ENCODE data around the gene ZCCHC2. TPM values are rescaled to one million over a fixed set of nuclear protein-coding genes. Genes with fewer than 3 reads are reported as not detected.
A peak's percentile ranks its signal among the peaks of the same experiment; 100 is the strongest.

ZCCHC2 gene
- total RNA-seq, 1 experiment from 2014 or later: 43.5 TPM

DNA sequence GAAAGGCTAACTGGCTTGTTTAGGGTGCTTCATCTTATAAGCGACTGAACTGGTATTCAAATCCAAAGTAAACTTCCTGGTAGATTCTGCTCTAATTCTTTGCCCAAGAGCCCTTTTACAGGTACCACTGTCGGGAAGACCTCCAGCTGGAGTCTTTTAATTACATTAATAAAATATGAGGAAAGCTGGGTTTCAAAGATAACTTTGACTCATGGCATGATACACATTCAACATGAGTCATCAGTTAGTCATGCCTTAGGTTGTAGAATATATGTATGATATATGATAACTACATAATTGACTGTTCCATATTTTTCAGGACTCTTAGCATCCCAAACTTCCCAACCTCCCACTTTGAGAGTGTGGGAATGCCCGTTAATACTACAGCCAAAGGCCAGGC is 32.3 kb downstream of the ZCCHC2 start:
- no TSS peak for BruUV-seq (replicated peaks)
- H3K27me3 Mint-ChIP-seq (ENCODE audit: unreplicated experiment): no peaks in the 10 kb centered on the region
- intact Hi-C loops (cut with micrococcal nuclease; ENCODE audit: unreplicated experiment): no loop called here
- peaks cover 30% of the 10 kb centered on the region for H3K4me1 Mint-ChIP-seq (ENCODE audit: low read depth, unreplicated experiment)
- CTCF ChIA-PET: no interaction called here
- H3K36me3 Mint-ChIP-seq (ENCODE audit: insufficient read depth, unreplicated experiment): peaks cover 43% of the 10 kb centered on the region
- no peak for DNase-seq
- TF ChIP-seq, protein P1, sequence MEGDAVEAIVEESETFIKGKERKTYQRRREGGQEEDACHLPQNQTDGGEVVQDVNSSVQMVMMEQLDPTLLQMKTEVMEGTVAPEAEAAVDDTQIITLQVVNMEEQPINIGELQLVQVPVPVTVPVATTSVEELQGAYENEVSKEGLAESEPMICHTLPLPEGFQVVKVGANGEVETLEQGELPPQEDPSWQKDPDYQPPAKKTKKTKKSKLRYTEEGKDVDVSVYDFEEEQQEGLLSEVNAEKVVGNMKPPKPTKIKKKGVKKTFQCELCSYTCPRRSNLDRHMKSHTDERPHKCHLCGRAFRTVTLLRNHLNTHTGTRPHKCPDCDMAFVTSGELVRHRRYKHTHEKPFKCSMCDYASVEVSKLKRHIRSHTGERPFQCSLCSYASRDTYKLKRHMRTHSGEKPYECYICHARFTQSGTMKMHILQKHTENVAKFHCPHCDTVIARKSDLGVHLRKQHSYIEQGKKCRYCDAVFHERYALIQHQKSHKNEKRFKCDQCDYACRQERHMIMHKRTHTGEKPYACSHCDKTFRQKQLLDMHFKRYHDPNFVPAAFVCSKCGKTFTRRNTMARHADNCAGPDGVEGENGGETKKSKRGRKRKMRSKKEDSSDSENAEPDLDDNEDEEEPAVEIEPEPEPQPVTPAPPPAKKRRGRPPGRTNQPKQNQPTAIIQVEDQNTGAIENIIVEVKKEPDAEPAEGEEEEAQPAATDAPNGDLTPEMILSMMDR (IDR thresholded peaks at IDR 0.05; ENCODE audit: unreplicated experiment): no peak
- no peak overlapping the region for H3K27ac Mint-ChIP-seq (ENCODE audit: unreplicated experiment)
- no peak overlapping the region for H3K4me3 Mint-ChIP-seq (ENCODE audit: low read depth, unreplicated experiment)
- H3K9me3 Mint-ChIP-seq (ENCODE audit: low read depth, unreplicated experiment): no peaks in the 10 kb centered on the region

DNA sequence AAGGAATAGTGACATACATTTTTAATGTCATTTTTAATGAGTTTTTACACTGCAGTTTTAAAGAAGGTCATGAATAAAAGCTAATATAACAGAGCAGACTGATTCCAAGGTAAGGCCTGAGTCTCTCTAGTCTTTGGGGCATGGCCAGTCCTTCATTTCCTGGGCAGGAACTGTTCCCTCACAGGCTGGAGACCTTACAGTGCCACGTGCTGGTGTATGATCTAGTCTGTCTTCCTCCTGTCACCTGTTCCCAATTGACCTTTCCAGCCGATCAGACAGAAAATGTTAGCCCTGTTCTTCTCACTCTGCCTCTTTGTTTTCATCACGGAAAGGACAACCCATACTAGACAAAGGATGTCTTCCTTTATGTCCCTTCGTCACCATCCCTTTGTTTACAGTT is 33.6 kb downstream of the ZCCHC2 start:
- H3K4me1 Mint-ChIP-seq (ENCODE audit: low read depth, unreplicated experiment): peaks cover 24% of the 10 kb centered on the region
- CTCF ChIA-PET: no interaction called here
- H3K27ac Mint-ChIP-seq (ENCODE audit: unreplicated experiment): peak overlapping the region; percentile 14
- TF ChIP-seq, protein P1 (IDR thresholded peaks at IDR 0.05; ENCODE audit: unreplicated experiment): no peak
- no peaks in the 10 kb centered on the region for H3K9me3 Mint-ChIP-seq (ENCODE audit: low read depth, unreplicated experiment)
- no peaks in the 10 kb centered on the region for H3K27me3 Mint-ChIP-seq (ENCODE audit: unreplicated experiment)
- H3K36me3 Mint-ChIP-seq (ENCODE audit: insufficient read depth, unreplicated experiment): peaks cover 46% of the 10 kb centered on the region
- intact Hi-C loops (cut with micrococcal nuclease; ENCODE audit: unreplicated experiment): no loop called here
- no peak overlapping the region for H3K4me3 Mint-ChIP-seq (ENCODE audit: low read depth, unreplicated experiment)
- BruUV-seq (replicated peaks): no TSS peak
- no peak for DNase-seq

DNA sequence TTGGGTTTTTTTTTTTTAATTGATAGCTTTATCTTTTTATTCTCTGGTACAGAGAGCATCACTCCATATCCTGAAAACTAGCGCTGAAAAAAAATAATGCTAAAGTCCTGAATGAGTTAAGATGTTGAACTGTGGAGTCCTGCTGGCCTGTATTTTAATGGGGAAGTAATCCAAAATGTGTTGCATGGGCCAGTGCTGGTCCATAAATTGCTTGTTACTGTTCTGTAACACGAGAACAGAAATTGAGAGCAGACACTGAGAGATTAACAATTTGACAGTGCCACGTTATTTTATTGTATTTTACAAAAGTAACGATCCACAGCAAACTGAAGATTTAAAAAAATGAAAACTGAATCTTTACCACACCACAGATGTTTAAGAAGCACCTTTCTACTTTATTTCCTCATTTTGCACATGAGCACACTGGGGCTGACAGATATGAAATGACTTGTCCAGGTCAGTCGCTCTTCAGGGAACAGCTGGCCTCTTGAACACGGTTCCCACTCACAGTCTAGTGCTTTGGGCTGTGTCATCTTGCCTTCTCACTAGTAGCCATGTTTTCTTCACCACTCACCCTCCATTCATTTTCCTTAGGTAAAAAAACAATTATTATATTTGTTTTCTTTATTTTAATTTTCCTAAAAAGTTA is 35.3 kb downstream of the ZCCHC2 start:
- CTCF ChIA-PET: interaction anchor here (1.2 kb wide), 1 partner anchor 35 kb away, joined by 3 read pairs; the partner anchor contains the start of gene ZCCHC2
- no peak for DNase-seq
- intact Hi-C loops (cut with micrococcal nuclease; ENCODE audit: unreplicated experiment): no loop called here
- Mint-ChIP-seq H3K4me1 (ENCODE audit: low read depth, unreplicated experiment) (peaks cover 16% of the 10 kb centered on the region), H3K4me3 (ENCODE audit: low read depth, unreplicated experiment) (no peak overlapping the region), H3K36me3 (ENCODE audit: insufficient read depth, unreplicated experiment) (peaks cover 48% of the 10 kb centered on the region), H3K27me3 (ENCODE audit: unreplicated experiment) (no peaks in the 10 kb centered on the region), H3K9me3 (ENCODE audit: low read depth, unreplicated experiment) (no peaks in the 10 kb centered on the region), H3K27ac (ENCODE audit: unreplicated experiment) (no peak overlapping the region)
- TF ChIP-seq, protein P1 (IDR thresholded peaks at IDR 0.05; ENCODE audit: unreplicated experiment): no peak
- BruUV-seq (replicated peaks): no TSS peak

DNA sequence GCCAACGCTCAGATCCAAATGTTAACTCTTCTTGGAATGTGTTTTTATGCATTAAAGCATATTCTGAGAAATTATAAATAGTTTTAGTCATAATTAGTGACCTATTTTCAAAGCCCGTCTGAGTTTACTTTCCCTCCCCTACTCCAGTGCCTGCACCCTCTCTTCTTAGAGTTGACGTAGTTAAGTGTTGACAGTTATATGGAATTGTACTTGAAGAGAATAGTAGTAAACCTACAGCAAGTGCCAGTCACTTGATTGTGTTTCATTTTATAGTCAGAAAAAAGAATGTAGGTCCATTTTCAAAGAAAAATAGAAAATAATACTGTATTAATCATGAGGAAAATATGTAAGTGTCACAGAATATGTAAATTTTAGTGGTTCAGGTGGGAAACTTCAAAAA is 41.2 kb downstream of the ZCCHC2 start:
- intact Hi-C loops (cut with micrococcal nuclease; ENCODE audit: unreplicated experiment): no loop called here
- peaks cover 5% of the 10 kb centered on the region for H3K4me1 Mint-ChIP-seq (ENCODE audit: low read depth, unreplicated experiment)
- H3K4me3 Mint-ChIP-seq (ENCODE audit: low read depth, unreplicated experiment): no peak overlapping the region
- CTCF ChIA-PET: no interaction called here
- DNase-seq: no peak
- no peak overlapping the region for H3K27ac Mint-ChIP-seq (ENCODE audit: unreplicated experiment)
- no peaks in the 10 kb centered on the region for H3K9me3 Mint-ChIP-seq (ENCODE audit: low read depth, unreplicated experiment)
- peaks cover 56% of the 10 kb centered on the region for H3K36me3 Mint-ChIP-seq (ENCODE audit: insufficient read depth, unreplicated experiment)
- no TSS peak for BruUV-seq (replicated peaks)
- H3K27me3 Mint-ChIP-seq (ENCODE audit: unreplicated experiment): no peaks in the 10 kb centered on the region
- TF ChIP-seq, protein P1 (IDR thresholded peaks at IDR 0.05; ENCODE audit: unreplicated experiment): no peak
